Loucy (cell line): ENCODE data around the gene PPIL6.

Experiments
- CTCF ChIP-seq: fragments of 200-600 bp; sonication (generic); conservative IDR thresholded peaks from 2 replicates; pipeline ENCODE4 v1.5.1; 2014; ENCODE audit warnings: mild to moderate bottlenecking, antibody characterized with exemption, low read length
- EZH2phosphoT487 ChIP-seq: fragments of 200-600 bp; IDR thresholded peaks from 2 replicates; pipeline ENCODE4 v1.6.1; 2018; ENCODE audit warnings: antibody characterized with exemption, mild to moderate bottlenecking, moderate library complexity, borderline replicate concordance

DNA sequence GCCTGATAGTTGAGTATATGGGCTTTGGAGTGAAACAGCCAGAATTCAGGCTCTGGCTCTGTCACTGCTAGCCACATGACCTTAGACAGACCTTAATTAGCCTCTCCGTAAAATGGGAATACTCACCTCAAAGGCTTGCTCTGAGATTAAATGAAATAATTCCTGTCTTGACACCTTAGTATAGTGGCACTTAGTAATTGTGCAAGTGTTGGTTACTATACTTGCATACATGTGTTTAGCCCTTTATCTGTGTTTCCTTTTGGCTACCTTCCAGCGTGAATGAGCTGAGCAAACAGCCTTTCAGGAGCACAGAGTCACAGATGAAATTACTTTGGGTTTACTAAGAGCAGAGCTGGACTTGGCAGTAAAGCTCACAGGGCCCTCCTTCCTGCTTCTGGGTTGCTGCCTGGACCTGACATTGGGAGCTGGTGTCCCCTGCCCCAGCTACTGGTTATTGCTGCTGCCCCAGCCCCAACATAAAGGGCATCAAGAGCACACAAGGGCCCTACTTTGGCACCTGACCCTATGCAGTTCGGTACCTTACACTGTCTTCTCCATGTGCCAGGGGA is 90.9 kb downstream of the PPIL6 start:
- no peak for TF ChIP-seq CTCF
- TF ChIP-seq EZH2phosphoT487: no peak
